H1 (cell line): ENCODE results near the gene LRCH2. TPM values are rescaled to one million over a fixed set of nuclear protein-coding genes. Genes with fewer than 3 reads are reported as not detected.
A peak's percentile ranks its signal among the peaks of the same experiment; 100 is the strongest.

ENCODE experiments used
- CTCF ChIA-PET: fragments of 300-600 bp; sonication (Branson Sonifier 250); formaldehyde crosslinking; loops from one replicate; lab custom pipeline; 2021; ENCODE audit not compliant: partially characterized antibody; lab: Charles Lee
- POLR2A ChIA-PET: fragments of 300-600 bp; sonication (Branson Sonifier 250); formaldehyde crosslinking; loops from one replicate; lab custom pipeline; 2021; ENCODE audit warnings: inconsistent platforms; ENCODE audit not compliant: partially characterized antibody; lab: Charles Lee
- DNase-seq, 2 experiments: peaks; one replicate each; pipeline versions ENCODE4 v3.0.0 to v3.0.0-alpha.2; 2010 to 2022; ENCODE audit warnings: low spot score in 2 of 2, low read depth in 1 of 2, mixed read lengths in 1 of 2
- FAIRE-seq: peaks from 2 replicates; lab custom pipeline; 2011; peaks lifted over from hg19 to GRCh38; lab: Jason Lieb, UNC
- H2AFZ ChIP-seq: 2 replicates; pipeline ENCODE4 v1.8.1; 2012; ENCODE audit warnings: low read length, inconsistent platforms
- H2AK5ac ChIP-seq: 2 replicates; pipeline ENCODE4 v1.6.1; 2013; ENCODE audit warnings: low read depth, low read length
- H2BK120ac ChIP-seq: replicated peaks from 2 replicates; pipeline ENCODE3; 2013; ENCODE audit warnings: low read depth, low read length, inconsistent platforms
- H2BK12ac ChIP-seq: 2 replicates; pipeline ENCODE4 v1.6.1; 2013; ENCODE audit warnings: low read depth, low read length
- H2BK15ac ChIP-seq: 2 replicates; pipeline ENCODE4 v1.6.1; 2013; ENCODE audit warnings: low read length
- H2BK20ac ChIP-seq: 2 replicates; pipeline ENCODE4 v1.6.1; 2013; ENCODE audit warnings: low read length
- H2BK5ac ChIP-seq: 2 replicates; pipeline ENCODE4 v1.6.1; 2013; ENCODE audit warnings: low read depth, low read length
- H3K14ac ChIP-seq: 2 replicates; pipeline ENCODE4 v1.6.1; 2013; ENCODE audit warnings: inconsistent platforms; ENCODE audit not compliant: insufficient read length
- H3K18ac ChIP-seq: 2 replicates; pipeline ENCODE4 v1.6.1; 2013; ENCODE audit warnings: low read length; ENCODE audit errors: extremely low read depth
- H3K23ac ChIP-seq: 2 replicates; pipeline ENCODE4 v1.6.1; 2013; ENCODE audit warnings: inconsistent platforms; ENCODE audit not compliant: insufficient read length
- H3K23me2 ChIP-seq: 2 replicates; pipeline ENCODE4 v1.6.1; 2013; ENCODE audit warnings: low read depth, low read length
- H3K27ac ChIP-seq: 2 replicates; pipeline ENCODE4 v1.6.1; 2011; ENCODE audit warnings: low read depth, low read length, inconsistent platforms
- H3K27me3 ChIP-seq, 4 experiments: replicated peaks in 1 of 4; 1 replicate in 1 of 4; 2 replicates in 3 of 4; pipeline versions ENCODE4 v1.6.1 to v1.8.1; 2011 to 2013; ENCODE audit warnings: low read length in 3 of 4, mild to moderate bottlenecking in 3 of 4, inconsistent platforms in 2 of 4, mixed read lengths in 2 of 4, moderate library complexity in 1 of 4; ENCODE audit not compliant: control insufficient read depth in 3 of 4, insufficient read depth in 3 of 4; ENCODE audit errors: extremely low read depth in 1 of 4
- H3K36me3 ChIP-seq, 4 experiments: 2 replicates each; pipeline versions ENCODE4 v1.6.1 to v1.8.1; 2011 to 2013; ENCODE audit warnings: mild to moderate bottlenecking in 4 of 4, low read length in 3 of 4, moderate library complexity in 2 of 4, control low read depth in 1 of 4, inconsistent platforms in 1 of 4; ENCODE audit not compliant: insufficient read depth in 4 of 4, control insufficient read depth in 2 of 4
- H3K4ac ChIP-seq: replicated peaks from 2 replicates; pipeline ENCODE3; 2013; ENCODE audit warnings: low read length, low read depth, mixed read lengths, inconsistent platforms; ENCODE audit not compliant: insufficient read length
- H3K4me1 ChIP-seq, 4 experiments: replicated peaks in 1 of 4; 1 replicate in 1 of 4; 2 replicates in 3 of 4; pipeline versions ENCODE4 v1.6.1 to v1.8.1; 2011 to 2013; ENCODE audit warnings: low read length in 3 of 4, inconsistent platforms in 2 of 4, mixed read lengths in 1 of 4; ENCODE audit not compliant: insufficient read depth in 4 of 4, control insufficient read depth in 3 of 4
- H3K4me2 ChIP-seq, 2 experiments: 2 replicates each; pipeline versions ENCODE4 v1.6.1 to v1.8.1; 2011 to 2013; ENCODE audit warnings: low read depth in 2 of 2, low read length in 2 of 2, control low read depth in 1 of 2, inconsistent platforms in 1 of 2, mild to moderate bottlenecking in 1 of 2; ENCODE audit not compliant: insufficient read depth in 1 of 2
- H3K4me3 ChIP-seq, 4 experiments: fragments of 200-600, 300-600 bp in 1 of 4; sonication (generic), shearing (Covaris generic), sonication (Bioruptor Twin) in 1 of 4; 2 replicates each; pipeline versions ENCODE4 v1.5.1 to v1.8.1; 2011 to 2016; ENCODE audit warnings: low read length in 4 of 4, low read depth in 3 of 4, control low read depth in 2 of 4, inconsistent platforms in 2 of 4, mild to moderate bottlenecking in 2 of 4, mixed read lengths in 1 of 4, moderate library complexity in 1 of 4; ENCODE audit not compliant: insufficient read depth in 2 of 4; ENCODE audit errors: extremely low read depth in 1 of 4
- H3K56ac ChIP-seq: replicated peaks from 2 replicates; pipeline ENCODE3; 2013; ENCODE audit warnings: low read depth, mild to moderate bottlenecking, mixed read lengths, low read length, inconsistent platforms; ENCODE audit not compliant: insufficient read length
- H3K79me1 ChIP-seq: 2 replicates; pipeline ENCODE4 v1.6.1; 2013; ENCODE audit warnings: low read depth, low read length, control low read depth
- H3K79me2 ChIP-seq, 2 experiments: 2 replicates each; pipeline versions ENCODE4 v1.6.1 to v1.8.1; 2012 to 2013; ENCODE audit warnings: low read length in 2 of 2, mild to moderate bottlenecking in 2 of 2, inconsistent platforms in 1 of 2; ENCODE audit not compliant: insufficient read depth in 2 of 2, control insufficient read depth in 1 of 2
- H3K9ac ChIP-seq, 4 experiments: replicated peaks in 1 of 4; 1 replicate in 1 of 4; 2 replicates in 3 of 4; pipeline versions ENCODE4 v1.6.1 to v1.8.1; 2011 to 2013; ENCODE audit warnings: low read depth in 3 of 4, low read length in 3 of 4, control low read depth in 2 of 4, mild to moderate bottlenecking in 2 of 4, moderate library complexity in 2 of 4, inconsistent platforms in 1 of 4; ENCODE audit errors: extremely low read depth in 1 of 4
- H3K9me3 ChIP-seq, 2 experiments: 2 replicates each; pipeline versions ENCODE4 v1.6.1 to v1.8.1; 2012 to 2013; ENCODE audit warnings: mild to moderate bottlenecking in 2 of 2, moderate library complexity in 2 of 2, control low read depth in 1 of 2, inconsistent platforms in 1 of 2, low read depth in 1 of 2, low read length in 1 of 2, mixed read lengths in 1 of 2; ENCODE audit not compliant: insufficient read depth in 2 of 2
- H4K20me1 ChIP-seq, 2 experiments: replicated peaks in 1 of 2; 2 replicates each; pipeline versions ENCODE3 to v1.8.1; 2011 to 2013; ENCODE audit warnings: inconsistent platforms in 2 of 2, low read length in 2 of 2, mild to moderate bottlenecking in 1 of 2; ENCODE audit not compliant: insufficient read depth in 2 of 2, control insufficient read depth in 1 of 2
- H4K5ac ChIP-seq: 2 replicates; pipeline ENCODE4 v1.6.1; 2013; ENCODE audit warnings: low read length, low read depth, mixed read lengths, inconsistent platforms; ENCODE audit not compliant: insufficient read length
- H4K8ac ChIP-seq: 2 replicates; pipeline ENCODE4 v1.8.0; 2013; ENCODE audit warnings: mild to moderate bottlenecking, moderate library complexity, low read length, inconsistent platforms; ENCODE audit not compliant: insufficient read depth; ENCODE audit errors: extremely low read depth
- H4K91ac ChIP-seq: replicated peaks from 2 replicates; pipeline ENCODE3; 2013; ENCODE audit warnings: low read length, mixed read lengths, inconsistent platforms; ENCODE audit not compliant: insufficient read length
- ATF3 ChIP-seq: IDR thresholded peaks from 2 replicates; pipeline ENCODE4 v1.6.1; 2011; ENCODE audit warnings: low read depth, mild to moderate bottlenecking, low read length; ENCODE audit not compliant: insufficient read depth
- CTCF ChIP-seq, 3 experiments: IDR thresholded peaks; 1 replicate in 2 of 3; 2 replicates in 1 of 3; pipeline versions ENCODE4 v1.5.1 to v1.6.1; 2011; ENCODE audit warnings: low read length in 3 of 3, mild to moderate bottlenecking in 3 of 3, inconsistent platforms in 2 of 3, low read depth in 1 of 3, moderate library complexity in 1 of 3; ENCODE audit not compliant: insufficient read depth in 1 of 3; ENCODE audit errors: control extremely low read depth in 1 of 3
- HDAC2 ChIP-seq, 2 experiments: fragments of 300-600 bp in 1 of 2; sonication (generic) in 1 of 2; IDR thresholded peaks; 2 replicates each; pipeline ENCODE4 v1.6.1; 2011 to 2012; ENCODE audit warnings: low read depth in 2 of 2, low read length in 2 of 2, mild to moderate bottlenecking in 2 of 2, moderate library complexity in 2 of 2, borderline replicate concordance in 1 of 2, inconsistent platforms in 1 of 2
- KDM1A ChIP-seq: fragments of 200-600, 300-600 bp; sonication (generic); IDR thresholded peaks from 2 replicates; pipeline ENCODE4 v1.7.1; 2016; ENCODE audit warnings: mild to moderate bottlenecking, low read length, borderline replicate concordance
- RBBP5 ChIP-seq: IDR thresholded peaks from 2 replicates; pipeline ENCODE4 v1.7.1; 2012; ENCODE audit warnings: low read depth, mild to moderate bottlenecking, inconsistent platforms, low read length, moderate library complexity, borderline replicate concordance
- RNF2 ChIP-seq: fragments of 200-900, 300-1000 bp; sonication (generic); IDR thresholded peaks from 2 replicates; pipeline ENCODE4 v1.7.1; 2016; ENCODE audit warnings: borderline replicate concordance, low read depth, mild to moderate bottlenecking, antibody characterized with exemption, low read length; ENCODE audit not compliant: poor library complexity, severe bottlenecking; ENCODE audit errors: missing control alignments
- RXRA ChIP-seq: IDR thresholded peaks from 2 replicates; pipeline ENCODE4 v1.6.1; 2011; ENCODE audit warnings: low read depth, mild to moderate bottlenecking, low read length, moderate library complexity; ENCODE audit not compliant: insufficient read depth
- SIX5 ChIP-seq: IDR thresholded peaks from 2 replicates; pipeline ENCODE4 v1.6.1; 2011; ENCODE audit warnings: mild to moderate bottlenecking, low read depth, low read length
- SUZ12 ChIP-seq: fragments of 200-600 bp; sonication (generic); IDR thresholded peaks from 2 replicates; pipeline ENCODE4 v1.6.1; 2012; ENCODE audit warnings: mild to moderate bottlenecking, inconsistent platforms, low read length, moderate library complexity, mixed read lengths
- TCF12 ChIP-seq: IDR thresholded peaks from 2 replicates; pipeline ENCODE4 v1.6.1; 2011; ENCODE audit warnings: low read depth, mild to moderate bottlenecking, low read length
- WGBS, 2 experiments: shearing (Covaris generic) in 1 of 2; methylation state at CpG; one replicate each; pipeline versions ENCODE4 v1.1.6 to v1.1.7; 2013 to 2015; ENCODE audit warnings: low lambda C conversion rate in 2 of 2, mixed read lengths in 2 of 2, inconsistent platforms in 1 of 2, low coverage in 1 of 2, missing lambda C conversion rate in 1 of 2; ENCODE audit not compliant: insufficient replicate concordance in 2 of 2, insufficient coverage in 1 of 2, insufficient read length in 1 of 2; ENCODE audit errors: extremely low coverage in 1 of 2, missing lambda C conversion rate in 1 of 2; 5-methylcytosine and 5-hydroxymethylcytosine counted together
- polyA plus RNA-seq, 7 experiments: library from polyadenylated mRNA; depleted of rRNA in 3 of 7; stranded (reverse) in 5 of 7; unstranded in 2 of 7; fragments of >200 nt in 5 of 7; fragments of 200-250 nt in 2 of 7; gene quantifications; 1 replicate in 5 of 7; 2 replicates in 1 of 7; 4 replicates in 1 of 7; pipeline versions ENCODE4 v1.2.1 to v1.2.3, GENCODE V29; 2011 to 2013; ENCODE audit warnings: missing spikeins in 2 of 7, mixed read lengths in 2 of 7
- total RNA-seq: library from RNA; stranded (reverse); fragmentation: NEBNext Ultra II Directional; extraction: Animal tissue kit (Norgen Biotek cat#: 25700); gene quantifications from 2 replicates; pipeline ENCODE4 v1.2.1, GENCODE V29; 2021

The LRCH2 gene
- total and polyA plus RNA-seq, 2 of the 8 experiments (the other 6 are each of a cell fraction or from before 2014, with no cell fraction given), result 1.5 to 5.5 TPM

DNA sequence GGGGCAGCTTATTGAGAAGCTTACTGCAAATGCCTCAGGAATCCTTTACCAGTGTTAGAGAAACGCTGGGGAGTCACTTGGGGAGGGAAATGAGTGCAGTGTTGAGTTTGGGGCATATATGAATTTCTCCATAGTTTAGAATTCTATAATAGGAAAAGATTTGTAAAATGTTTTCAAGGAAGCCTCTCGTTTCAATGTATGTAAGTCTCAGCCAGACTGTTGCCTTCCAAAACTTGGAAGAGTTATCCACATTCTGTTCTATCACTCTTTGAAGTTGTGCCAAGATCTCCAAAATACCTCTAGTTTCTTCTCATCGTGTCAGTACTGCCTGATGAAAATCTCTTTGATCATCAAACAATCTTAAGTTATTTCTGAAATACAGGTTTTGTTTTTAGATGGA is 565 bp upstream of the LRCH2 start:
- Histone ChIP-seq H3K14ac (no peak overlapping the region), H3K18ac (no peak overlapping the region), H2BK120ac (no peak overlapping the region), H3K79me1 (no peaks in the 10 kb centered on the region), H2AK5ac (no peak overlapping the region), H2BK12ac (no peak overlapping the region), H4K91ac (no peak overlapping the region), H3K9me3 (no peaks in the 10 kb centered on the region), H3K79me2 (peaks cover 0 to 8% of the 10 kb centered on the region in 2 experiments; a peak in 2 of 4 replicates), H3K36me3 (no peaks in the 10 kb centered on the region), H3K9ac (no peak overlapping the region), H4K8ac (no peak overlapping the region), H3K4me3 (peak overlapping the region; percentile 54 to 80 (median 64); a peak in 6 of 8 replicates), H3K4me2 (peak overlapping the region; percentile 63 to 75), H3K23me2 (no peaks in the 10 kb centered on the region), H3K27me3 (no peaks in the 10 kb centered on the region), H3K23ac (no peak overlapping the region), H2AFZ (peak overlapping the region; percentile 81), H2BK5ac (no peak overlapping the region), H3K56ac (no peak overlapping the region), H4K5ac (no peak overlapping the region), H4K20me1 (no peaks in the 10 kb centered on the region), H2BK15ac (no peak overlapping the region), H2BK20ac (no peak overlapping the region), H3K27ac (no peak overlapping the region), H3K4ac (no peak overlapping the region), H3K4me1 (no peaks in the 10 kb centered on the region; a peak in 1 of 7 replicates)
- DNase-seq (no peak), FAIRE-seq (no peak)
- POLR2A ChIA-PET, result no interaction called here
- CTCF ChIA-PET, result no interaction called here
- WGBS, 2 experiments, result 40% methylated on average over 3 of the region's 3 CpGs; no CpG with 5 or more reads in 1 of the 2 experiments
- TF ChIP-seq CTCF (IDR thresholded peaks at IDR 0.05; ENCODE audit: control extremely low read depth in 1 of 3, insufficient read depth in 1 of 3, low read depth in 1 of 3, low read length in 3 of 3) (no peak), RNF2 (no peak), TCF12 (no peak), HDAC2 (IDR thresholded peaks at IDR 0.05; ENCODE audit: borderline replicate concordance in 1 of 2, low read depth in 2 of 2, low read length in 2 of 2) (no peak), ATF3 (no peak), SUZ12 (no peak), RXRA (no peak), SIX5 (no peak), RBBP5 (no peak), KDM1A (no peak)
